MM.1S (cell line): ENCODE measurements around the gene AGTRAP.

Source experiments
- DNase-seq: peaks from one replicate; pipeline ENCODE4 v3.0.0-alpha.2; 2015
- H2AFZ ChIP-seq: fragments of 300-600 bp; sonication (generic); 2 replicates; pipeline ENCODE4 v1.6.0; 2016; ENCODE audit warnings: antibody characterized with exemption, low read length
- H3F3A ChIP-seq: fragments of 300-600 bp; sonication (generic); 2 replicates; pipeline ENCODE4 v1.6.1; 2016; ENCODE audit warnings: mild to moderate bottlenecking, antibody characterized with exemption, low read length, moderate library complexity, mixed read lengths; ENCODE audit not compliant: insufficient read depth
- H3K27ac ChIP-seq: fragments of 300-600 bp; sonication (generic); 2 replicates; pipeline ENCODE4 v1.5.1; 2016; ENCODE audit warnings: mild to moderate bottlenecking, low read length
- H3K27me3 ChIP-seq: fragments of 300-600 bp; sonication (generic); replicated peaks from 2 replicates; pipeline ENCODE4 v1.6.0; 2016; ENCODE audit warnings: low read length; ENCODE audit not compliant: insufficient read depth
- H3K36me3 ChIP-seq: fragments of 300-600 bp; sonication (generic); replicated peaks from 2 replicates; pipeline ENCODE4 v1.6.1; 2016; ENCODE audit warnings: mild to moderate bottlenecking, low read length, mixed read lengths; ENCODE audit not compliant: insufficient read depth
- H3K4me1 ChIP-seq: fragments of 300-600 bp; sonication (generic); 2 replicates; pipeline ENCODE4 v1.6.1; 2016; ENCODE audit warnings: low read length, mixed read lengths
- H3K4me2 ChIP-seq: fragments of 300-600 bp; sonication (generic); 2 replicates; pipeline ENCODE4 v1.6.0; 2016; ENCODE audit warnings: low read depth, low read length
- H3K4me3 ChIP-seq: fragments of 300-600 bp; sonication (generic); 2 replicates; pipeline ENCODE4 v1.5.1; 2016; ENCODE audit warnings: low read length, mixed read lengths
- H3K79me2 ChIP-seq: fragments of 300-600 bp; sonication (generic); 2 replicates; pipeline ENCODE4 v1.6.1; 2016; ENCODE audit warnings: mixed run types, low read length, mixed read lengths
- H3K9ac ChIP-seq: fragments of 300-600 bp; sonication (generic); 2 replicates; pipeline ENCODE4 v1.6.1; 2016; ENCODE audit warnings: low read length, mixed read lengths
- H3K9me2 ChIP-seq: fragments of 300-600 bp; sonication (generic); replicated peaks from 2 replicates; pipeline ENCODE4 v1.6.1; 2016; ENCODE audit warnings: mild to moderate bottlenecking, low read length, mixed read lengths; ENCODE audit not compliant: insufficient read depth
- H3K9me3 ChIP-seq: fragments of 300-600 bp; sonication (generic); replicated peaks from 2 replicates; pipeline ENCODE4 v1.6.1; 2016; ENCODE audit warnings: mild to moderate bottlenecking, low read length, mixed read lengths; ENCODE audit not compliant: insufficient read depth
- H4K20me1 ChIP-seq: fragments of 300-600 bp; sonication (generic); 2 replicates; pipeline ENCODE4 v1.6.1; 2016; ENCODE audit warnings: mild to moderate bottlenecking, low read length, moderate library complexity, mixed read lengths; ENCODE audit not compliant: insufficient read depth
- CTCF ChIP-seq: fragments of 300-600 bp; sonication (generic); IDR thresholded peaks from 2 replicates; pipeline ENCODE4 v1.5.1; 2016; ENCODE audit warnings: antibody characterized with exemption, low read length, mixed read lengths
- EZH2 ChIP-seq: fragments of 300-600 bp; sonication (generic); optimal IDR thresholded peaks from 2 replicates; pipeline ENCODE3; 2017; ENCODE audit warnings: low read depth, mild to moderate bottlenecking, antibody characterized with exemption, low read length, mixed read lengths
- EZH2phosphoT487 ChIP-seq: fragments of 300-600 bp; sonication (generic); IDR thresholded peaks from 2 replicates; pipeline ENCODE4 v1.6.1; 2018; ENCODE audit warnings: antibody characterized with exemption, low read length

The AGTRAP gene

GRCh38 chr1:11787804-11788436 lies 52.0 kb downstream of the AGTRAP start:
- no peak for TF ChIP-seq CTCF
- TF ChIP-seq EZH2phosphoT487 = no peak
- TF ChIP-seq EZH2 = no peak
- H3K9me3 ChIP-seq = no peaks in the 10 kb centered on the region
- no peaks in the 10 kb centered on the region for H3K79me2 ChIP-seq
- H3K27ac ChIP-seq = no peak overlapping the region
- DNase-seq = no peak
- H3K27me3 ChIP-seq = no peaks in the 10 kb centered on the region
- H3K4me2 ChIP-seq = no peak overlapping the region
- H3K4me3 ChIP-seq = no peak overlapping the region
- H4K20me1 ChIP-seq = no peaks in the 10 kb centered on the region
- H3K9ac ChIP-seq = no peak overlapping the region
- H2AFZ ChIP-seq = no peak overlapping the region
- H3K9me2 ChIP-seq = no peaks in the 10 kb centered on the region
- H3F3A ChIP-seq = peaks cover 17% of the 10 kb centered on the region
- H3K4me1 ChIP-seq = peaks cover 14% of the 10 kb centered on the region
- no peaks in the 10 kb centered on the region for H3K36me3 ChIP-seq

- H3K4me1 ChIP-seq = peaks cover 12% of the 10 kb centered on the region
- H3K4me2 ChIP-seq = no peak overlapping the region
- no peak overlapping the region for H3K9ac ChIP-seq
- no peaks in the 10 kb centered on the region for H3K9me3 ChIP-seq
- H3K79me2 ChIP-seq = no peaks in the 10 kb centered on the region
- TF ChIP-seq CTCF = no peak
- TF ChIP-seq EZH2 = no peak
- no peak for TF ChIP-seq EZH2phosphoT487
- H3K4me3 ChIP-seq = no peak overlapping the region
- H4K20me1 ChIP-seq = no peaks in the 10 kb centered on the region
- H3F3A ChIP-seq = peaks cover 14% of the 10 kb centered on the region
- DNase-seq = no peak
- H3K36me3 ChIP-seq = no peaks in the 10 kb centered on the region
- H3K27me3 ChIP-seq = no peaks in the 10 kb centered on the region
- no peaks in the 10 kb centered on the region for H3K9me2 ChIP-seq
- H2AFZ ChIP-seq = no peak overlapping the region
- H3K27ac ChIP-seq = no peak overlapping the region
Observed at GRCh38 chr1:11788549-11789053, 52.7 kb downstream of the AGTRAP start.

- no peaks in the 10 kb centered on the region for H3K79me2 ChIP-seq
- H3K27ac ChIP-seq = no peak overlapping the region
- no peak for TF ChIP-seq CTCF
- TF ChIP-seq EZH2 = no peak
- TF ChIP-seq EZH2phosphoT487 = no peak
- DNase-seq = no peak
- peaks cover 6% of the 10 kb centered on the region for H3F3A ChIP-seq
- no peak overlapping the region for H3K9ac ChIP-seq
- peaks cover 6% of the 10 kb centered on the region for H3K4me1 ChIP-seq
- no peak overlapping the region for H3K4me2 ChIP-seq
- no peaks in the 10 kb centered on the region for H3K27me3 ChIP-seq
- no peak overlapping the region for H2AFZ ChIP-seq
- H3K9me3 ChIP-seq = no peaks in the 10 kb centered on the region
- H4K20me1 ChIP-seq = no peaks in the 10 kb centered on the region
- H3K36me3 ChIP-seq = no peaks in the 10 kb centered on the region
- H3K9me2 ChIP-seq = no peaks in the 10 kb centered on the region
- H3K4me3 ChIP-seq = no peak overlapping the region
Observed at GRCh38 chr1:11789126-11790067, 53.5 kb downstream of the AGTRAP start.
